ENCODE results near the gene WDFY3. TPM values are rescaled to one million over a fixed set of nuclear protein-coding genes. Genes with fewer than 3 reads are reported as not detected.

Gene WDFY3
- total and polyA plus RNA-seq, 8 donors: 3.2 to 163 (median 28.4) TPM

GRCh38 chr4:84651499-84651898, 315.0 kb downstream of the WDFY3 start:
- Histone ChIP-seq H3K9me3 (no peaks in the 10 kb centered on the region), H3K36me3 (no peaks in the 10 kb centered on the region), H3K4me3 (no peak overlapping the region), H3K27me3 (no peaks in the 10 kb centered on the region), H3K4me1 (peaks cover 0 to 15% (median 6%) of the 10 kb centered on the region in 4 donors), H3K27ac (no peak overlapping the region)
- TF ChIP-seq CTCF (IDR thresholded peaks at IDR 0.05): no peak
- no peak for TF ChIP-seq EP300 (IDR thresholded peaks at IDR 0.05)
- no peak for TF ChIP-seq POLR2AphosphoS5 (IDR thresholded peaks at IDR 0.05)
- no peak for TF ChIP-seq POLR2A (IDR thresholded peaks at IDR 0.05)
- WGBS, 5 donors: 87 to 100% (median 100%) methylated on average over 1 of the region's 1 CpG
- intact Hi-C loops (cut with DNase I; ENCODE audit: low total_unique reads): no loop called here
- DNase-seq: peak in 1 of 2 donors; percentile 4

- intact Hi-C loops (cut with DNase I; ENCODE audit: low total_unique reads): no loop called here
- Histone ChIP-seq H3K4me1 (peaks cover 0 to 15% (median 6%) of the 10 kb centered on the region in 4 donors), H3K36me3 (no peaks in the 10 kb centered on the region), H3K9me3 (no peaks in the 10 kb centered on the region), H3K27ac (peak overlapping the region in 1 of 5 donors; percentile 14), H3K4me3 (no peak overlapping the region), H3K27me3 (no peaks in the 10 kb centered on the region)
- DNase-seq: peak in 1 of 2 donors; percentile 36
- TF ChIP-seq POLR2A (IDR thresholded peaks at IDR 0.05) (no peak), CTCF (IDR thresholded peaks at IDR 0.05) (no peak), EP300 (IDR thresholded peaks at IDR 0.05) (no peak)
- 60 to 74% (median 66%) methylated on average over 10 of the region's 10 CpGs for WGBS, 5 donors
Measured at GRCh38 chr4:84648863-84649647, 317.4 kb downstream of the WDFY3 start.

- Histone ChIP-seq H3K27me3 (no peaks in the 10 kb centered on the region), H3K4me3 (no peak overlapping the region), H3K9me3 (no peaks in the 10 kb centered on the region), H3K27ac (no peak overlapping the region), H3K4me1 (peaks cover 0 to 15% (median 6%) of the 10 kb centered on the region in 4 donors), H3K36me3 (peaks cover 0 to 6% (median 0%) of the 10 kb centered on the region in 4 donors)
- no peak for DNase-seq
- TF ChIP-seq POLR2AphosphoS5 (IDR thresholded peaks at IDR 0.05) (no peak), POLR2A (IDR thresholded peaks at IDR 0.05) (no peak), EP300 (IDR thresholded peaks at IDR 0.05) (no peak), CTCF (IDR thresholded peaks at IDR 0.05) (no peak)
- 17 to 78% (median 52%) methylated on average over 1 of the region's 1 CpG for WGBS, 5 donors
- intact Hi-C loops (cut with DNase I; ENCODE audit: low total_unique reads): no loop called here
Measured at GRCh38 chr4:84648178-84648577, 318.3 kb downstream of the WDFY3 start.

- no peak for TF ChIP-seq EP300 (IDR thresholded peaks at IDR 0.05)
- TF ChIP-seq POLR2A (IDR thresholded peaks at IDR 0.05): no peak
- no peaks in the 10 kb centered on the region for H3K9me3 ChIP-seq
- no peak overlapping the region for H3K4me3 ChIP-seq
- peaks cover 0 to 6% (median 0%) of the 10 kb centered on the region in 4 donors for H3K36me3 ChIP-seq
- intact Hi-C loops (cut with DNase I; ENCODE audit: low total_unique reads): no loop called here
- WGBS, 5 donors: 44 to 84% (median 70%) methylated on average over 2 of the region's 2 CpGs
- DNase-seq: no peak
- no peaks in the 10 kb centered on the region for H3K27me3 ChIP-seq
- peaks cover 0 to 15% (median 6%) of the 10 kb centered on the region in 4 donors for H3K4me1 ChIP-seq
- no peak overlapping the region for H3K27ac ChIP-seq
Measured at GRCh38 chr4:84647312-84647884, 319.1 kb downstream of the WDFY3 start.

All from stomach (tissue), 9 donors.